Neural progenitor cell (in vitro differentiated cells): ENCODE results near the gene FMN1. TPM values are rescaled to one million over a fixed set of nuclear protein-coding genes. Genes with fewer than 3 reads are reported as not detected.

Experiments used
- DNase-seq: peaks from one replicate; pipeline ENCODE4 v3.0.0-alpha.2; 2016; ENCODE audit warnings: low spot score
- H2AFZ ChIP-seq: fragments of 200-600 bp; sonication (generic); replicated peaks from 2 replicates; pipeline ENCODE4 v1.6.1; 2016; ENCODE audit warnings: antibody characterized with exemption
- H3F3A ChIP-seq: fragments of 200-600 bp; sonication (generic); 2 replicates; pipeline ENCODE4 v1.6.1; 2016; ENCODE audit warnings: antibody characterized with exemption, low read depth
- H3K27ac ChIP-seq: fragments of 200-600 bp; sonication (generic); 2 replicates; pipeline ENCODE4 v1.5.1; 2016; ENCODE audit warnings: mild to moderate bottlenecking
- H3K27me3 ChIP-seq: fragments of 200-600 bp; sonication (generic); 2 replicates; pipeline ENCODE4 v1.6.1; 2016; ENCODE audit warnings: mild to moderate bottlenecking, moderate library complexity
- H3K36me3 ChIP-seq: fragments of 200-600 bp; sonication (generic); 2 replicates; pipeline ENCODE4 v1.5.1; 2016
- H3K4me1 ChIP-seq: fragments of 200-600 bp; sonication (generic); 2 replicates; pipeline ENCODE4 v1.6.1; 2016; ENCODE audit warnings: mixed run types
- H3K4me2 ChIP-seq: fragments of 200-600 bp; sonication (generic); 2 replicates; pipeline ENCODE4 v1.6.1; 2016
- H3K4me3 ChIP-seq: fragments of 200-600 bp; sonication (generic); 2 replicates; pipeline ENCODE4 v1.5.1; 2016
- H3K79me2 ChIP-seq: fragments of 200-600 bp; sonication (generic); 2 replicates; pipeline ENCODE4 v1.6.1; 2016; ENCODE audit warnings: low read depth
- H3K9ac ChIP-seq: fragments of 200-600 bp; sonication (generic); 2 replicates; pipeline ENCODE4 v1.6.1; 2016
- H3K9me3 ChIP-seq: fragments of 200-600 bp; sonication (generic); 2 replicates; pipeline ENCODE4 v1.5.1; 2016; ENCODE audit warnings: low read depth
- H4K20me1 ChIP-seq: fragments of 200-600 bp; sonication (generic); 2 replicates; pipeline ENCODE4 v1.6.1; 2016; ENCODE audit warnings: low read depth
- H3K27ac Mint-ChIP-seq: 3 replicates; pipeline ENCODE4 v1.8.0; 2021; ENCODE audit warnings: mixed read lengths
- H3K27me3 Mint-ChIP-seq: 2 replicates; pipeline ENCODE4 v1.8.0; 2022; ENCODE audit warnings: low read depth, mild to moderate bottlenecking, inconsistent platforms, moderate library complexity, mixed read lengths; ENCODE audit not compliant: insufficient read depth
- H3K36me3 Mint-ChIP-seq: 3 replicates; pipeline ENCODE4 v1.8.0; 2021; ENCODE audit warnings: mixed read lengths
- H3K4me1 Mint-ChIP-seq: 3 replicates; pipeline ENCODE4 v1.8.0; 2021; ENCODE audit warnings: mixed read lengths
- H3K4me3 Mint-ChIP-seq: 3 replicates; pipeline ENCODE4 v1.8.0; 2021; ENCODE audit warnings: mild to moderate bottlenecking, moderate library complexity, mixed read lengths
- H3K9me3 Mint-ChIP-seq: 3 replicates; pipeline ENCODE4 v1.8.0; 2020; ENCODE audit warnings: mixed read lengths
- CTCF ChIP-seq: fragments of 200-600 bp; sonication (generic); IDR thresholded peaks from 2 replicates; pipeline ENCODE4 v1.5.1; 2017; ENCODE audit warnings: antibody characterized with exemption, mild to moderate bottlenecking
- EZH2 ChIP-seq: fragments of 200-600 bp; sonication (generic); IDR thresholded peaks from 2 replicates; pipeline ENCODE4 v1.6.1; 2017; ENCODE audit warnings: antibody characterized with exemption, mild to moderate bottlenecking, moderate library complexity
- EZH2phosphoT487 ChIP-seq: fragments of 200-600 bp; sonication (generic); IDR thresholded peaks from 2 replicates; pipeline ENCODE4 v1.6.1; 2017; ENCODE audit warnings: antibody characterized with exemption
- total RNA-seq: library from RNA; depleted of rRNA; stranded (reverse); fragments of >200 nt; gene quantifications from 2 replicates; pipeline ENCODE4 v1.2.3, GENCODE V29; 2015; ENCODE audit warnings: low replicate concordance

The FMN1 gene
- total RNA-seq, 1 donor from 2014 or later = 5.7 TPM

- no peaks in the 10 kb centered on the region for H3K79me2 ChIP-seq
- no peak overlapping the region for H3K4me3 Mint-ChIP-seq
- no peak overlapping the region for H2AFZ ChIP-seq
- no peak overlapping the region for H3K4me2 ChIP-seq
- peaks cover 11% of the 10 kb centered on the region for H3F3A ChIP-seq
- no peaks in the 10 kb centered on the region for H4K20me1 ChIP-seq
- H3K27ac ChIP-seq = no peak overlapping the region
- H3K27me3 ChIP-seq = no peaks in the 10 kb centered on the region
- no peaks in the 10 kb centered on the region for H3K9me3 ChIP-seq
- no peaks in the 10 kb centered on the region for H3K36me3 Mint-ChIP-seq
- TF ChIP-seq EZH2phosphoT487 = no peak
- TF ChIP-seq EZH2 = no peak
- no peak for TF ChIP-seq CTCF
- H3K36me3 ChIP-seq = no peaks in the 10 kb centered on the region
- no peak overlapping the region for H3K9ac ChIP-seq
- H3K4me1 Mint-ChIP-seq = peaks cover 47% of the 10 kb centered on the region
- H3K4me3 ChIP-seq = no peak overlapping the region
- peaks cover 3% of the 10 kb centered on the region for H3K27me3 Mint-ChIP-seq
- DNase-seq = no peak
- H3K4me1 ChIP-seq = peaks cover 11% of the 10 kb centered on the region
- no peaks in the 10 kb centered on the region for H3K9me3 Mint-ChIP-seq
- H3K27ac Mint-ChIP-seq = peak overlapping the region; percentile 9
Observed at GRCh38 chr15:33078607-33079006, 115.9 kb downstream of the FMN1 start.

GRCh38 chr15:33076937-33077336, 117.6 kb downstream of the FMN1 start:
- Histone ChIP-seq H2AFZ (no peak overlapping the region), H3F3A (peaks cover 11% of the 10 kb centered on the region), H3K4me3 (no peak overlapping the region), H3K79me2 (no peaks in the 10 kb centered on the region), H3K4me2 (no peak overlapping the region), H3K36me3 (no peaks in the 10 kb centered on the region), H3K9me3 (no peaks in the 10 kb centered on the region), H3K27ac (no peak overlapping the region), H3K27me3 (no peaks in the 10 kb centered on the region), H4K20me1 (no peaks in the 10 kb centered on the region), H3K4me1 (peaks cover 6% of the 10 kb centered on the region), H3K9ac (no peak overlapping the region)
- H3K27ac Mint-ChIP-seq = no peak overlapping the region
- no peak for TF ChIP-seq CTCF
- peaks cover 3% of the 10 kb centered on the region for H3K27me3 Mint-ChIP-seq
- no peak overlapping the region for H3K4me3 Mint-ChIP-seq
- peaks cover 32% of the 10 kb centered on the region for H3K4me1 Mint-ChIP-seq
- no peaks in the 10 kb centered on the region for H3K9me3 Mint-ChIP-seq
- no peaks in the 10 kb centered on the region for H3K36me3 Mint-ChIP-seq
- no peak for DNase-seq

GRCh38 chr15:33074942-33075341, 119.6 kb downstream of the FMN1 start:
- Mint-ChIP-seq H3K4me3 (no peak overlapping the region), H3K9me3 (no peaks in the 10 kb centered on the region), H3K27me3 (peaks cover 3% of the 10 kb centered on the region), H3K4me1 (peaks cover 15% of the 10 kb centered on the region), H3K36me3 (no peaks in the 10 kb centered on the region), H3K27ac (no peak overlapping the region)
- TF ChIP-seq EZH2 = no peak
- no peak for TF ChIP-seq EZH2phosphoT487
- no peak for TF ChIP-seq CTCF
- Histone ChIP-seq H3K4me1 (peaks cover 6% of the 10 kb centered on the region), H3K36me3 (no peaks in the 10 kb centered on the region), H4K20me1 (no peaks in the 10 kb centered on the region), H3K9ac (no peak overlapping the region), H3K27me3 (no peaks in the 10 kb centered on the region), H3K9me3 (no peaks in the 10 kb centered on the region), H3K4me3 (no peak overlapping the region), H3K79me2 (no peaks in the 10 kb centered on the region), H2AFZ (no peak overlapping the region), H3K27ac (no peak overlapping the region), H3F3A (peaks cover 11% of the 10 kb centered on the region), H3K4me2 (no peak overlapping the region)
- no peak for DNase-seq
